Measurements from ENCODE around the gene KRT86.

DNA sequence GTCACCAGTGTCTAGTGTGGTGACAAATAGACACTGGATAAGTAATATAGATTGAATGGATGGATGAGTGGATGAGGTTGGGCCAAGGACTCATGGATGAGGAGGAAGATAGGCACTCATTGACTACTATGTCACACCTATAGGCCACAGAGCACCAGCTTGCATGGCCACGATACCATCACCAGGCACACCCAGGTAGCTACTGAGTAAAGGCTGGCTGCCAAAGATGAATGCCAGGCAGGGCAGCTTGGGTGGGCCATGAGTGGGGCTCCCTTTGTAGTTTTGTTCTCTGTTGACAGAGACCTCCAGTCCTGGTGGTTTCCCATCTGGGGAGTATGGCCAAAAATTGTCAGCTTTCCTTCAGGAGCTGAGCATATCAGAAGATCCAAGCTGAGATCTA, 57.9 kb downstream of the KRT86 start:
- TF ChIP-seq, protein P1, sequence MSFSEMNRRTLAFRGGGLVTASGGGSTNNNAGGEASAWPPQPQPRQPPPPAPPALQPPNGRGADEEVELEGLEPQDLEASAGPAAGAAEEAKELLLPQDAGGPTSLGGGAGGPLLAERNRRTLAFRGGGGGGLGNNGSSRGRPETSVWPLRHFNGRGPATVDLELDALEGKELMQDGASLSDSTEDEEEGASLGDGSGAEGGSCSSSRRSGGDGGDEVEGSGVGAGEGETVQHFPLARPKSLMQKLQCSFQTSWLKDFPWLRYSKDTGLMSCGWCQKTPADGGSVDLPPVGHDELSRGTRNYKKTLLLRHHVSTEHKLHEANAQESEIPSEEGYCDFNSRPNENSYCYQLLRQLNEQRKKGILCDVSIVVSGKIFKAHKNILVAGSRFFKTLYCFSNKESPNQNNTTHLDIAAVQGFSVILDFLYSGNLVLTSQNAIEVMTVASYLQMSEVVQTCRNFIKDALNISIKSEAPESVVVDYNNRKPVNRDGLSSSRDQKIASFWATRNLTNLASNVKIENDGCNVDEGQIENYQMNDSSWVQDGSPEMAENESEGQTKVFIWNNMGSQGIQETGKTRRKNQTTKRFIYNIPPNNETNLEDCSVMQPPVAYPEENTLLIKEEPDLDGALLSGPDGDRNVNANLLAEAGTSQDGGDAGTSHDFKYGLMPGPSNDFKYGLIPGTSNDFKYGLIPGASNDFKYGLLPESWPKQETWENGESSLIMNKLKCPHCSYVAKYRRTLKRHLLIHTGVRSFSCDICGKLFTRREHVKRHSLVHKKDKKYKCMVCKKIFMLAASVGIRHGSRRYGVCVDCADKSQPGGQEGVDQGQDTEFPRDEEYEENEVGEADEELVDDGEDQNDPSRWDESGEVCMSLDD (tag by site-specific recombination; IDR thresholded peaks at IDR 0.05) = no peak
- no peak for TF ChIP-seq ZNF302 (tag by site-specific recombination; IDR thresholded peaks at IDR 0.05; ENCODE audit: low read depth)
- TF ChIP-seq, protein P2, sequence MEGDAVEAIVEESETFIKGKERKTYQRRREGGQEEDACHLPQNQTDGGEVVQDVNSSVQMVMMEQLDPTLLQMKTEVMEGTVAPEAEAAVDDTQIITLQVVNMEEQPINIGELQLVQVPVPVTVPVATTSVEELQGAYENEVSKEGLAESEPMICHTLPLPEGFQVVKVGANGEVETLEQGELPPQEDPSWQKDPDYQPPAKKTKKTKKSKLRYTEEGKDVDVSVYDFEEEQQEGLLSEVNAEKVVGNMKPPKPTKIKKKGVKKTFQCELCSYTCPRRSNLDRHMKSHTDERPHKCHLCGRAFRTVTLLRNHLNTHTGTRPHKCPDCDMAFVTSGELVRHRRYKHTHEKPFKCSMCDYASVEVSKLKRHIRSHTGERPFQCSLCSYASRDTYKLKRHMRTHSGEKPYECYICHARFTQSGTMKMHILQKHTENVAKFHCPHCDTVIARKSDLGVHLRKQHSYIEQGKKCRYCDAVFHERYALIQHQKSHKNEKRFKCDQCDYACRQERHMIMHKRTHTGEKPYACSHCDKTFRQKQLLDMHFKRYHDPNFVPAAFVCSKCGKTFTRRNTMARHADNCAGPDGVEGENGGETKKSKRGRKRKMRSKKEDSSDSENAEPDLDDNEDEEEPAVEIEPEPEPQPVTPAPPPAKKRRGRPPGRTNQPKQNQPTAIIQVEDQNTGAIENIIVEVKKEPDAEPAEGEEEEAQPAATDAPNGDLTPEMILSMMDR (tag by site-specific recombination; IDR thresholded peaks at IDR 0.05) = no peak
- no peak for TF ChIP-seq ZNF24 (tag by site-specific recombination; IDR thresholded peaks at IDR 0.05)
- no peak for TF ChIP-seq MEIS1 (CRISPR knock-in tag; IDR thresholded peaks at IDR 0.05; ENCODE audit: borderline replicate concordance)
- TF ChIP-seq, protein P3, sequence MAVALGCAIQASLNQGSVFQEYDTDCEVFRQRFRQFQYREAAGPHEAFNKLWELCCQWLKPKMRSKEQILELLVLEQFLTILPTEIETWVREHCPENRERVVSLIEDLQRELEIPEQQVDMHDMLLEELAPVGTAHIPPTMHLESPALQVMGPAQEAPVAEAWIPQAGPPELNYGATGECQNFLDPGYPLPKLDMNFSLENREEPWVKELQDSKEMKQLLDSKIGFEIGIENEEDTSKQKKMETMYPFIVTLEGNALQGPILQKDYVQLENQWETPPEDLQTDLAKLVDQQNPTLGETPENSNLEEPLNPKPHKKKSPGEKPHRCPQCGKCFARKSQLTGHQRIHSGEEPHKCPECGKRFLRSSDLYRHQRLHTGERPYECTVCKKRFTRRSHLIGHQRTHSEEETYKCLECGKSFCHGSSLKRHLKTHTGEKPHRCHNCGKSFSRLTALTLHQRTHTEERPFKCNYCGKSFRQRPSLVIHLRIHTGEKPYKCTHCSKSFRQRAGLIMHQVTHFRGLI (tag by site-specific recombination; IDR thresholded peaks at IDR 0.05) = no peak
- TF ChIP-seq ZNF174 (tag by site-specific recombination; IDR thresholded peaks at IDR 0.05) = no peak
- TF ChIP-seq ZIC2 (tag by site-specific recombination; IDR thresholded peaks at IDR 0.05) = no peak
- TF ChIP-seq ZNF768 (tag by site-specific recombination; IDR thresholded peaks at IDR 0.05) = no peak
